GM19455 (cell line): ENCODE results near the gene PARD3.
"Not testable (repeated sequence)": the region's sequence is repeated elsewhere in the genome, so short reads cannot be mapped to it uniquely, and the experiment has no call there.

ENCODE experiments used
- ATAC-seq: cut with Tn5 transposase; IDR thresholded peaks from one replicate; pipeline ENCODE4 v1.9.1; 2021; ENCODE audit not compliant: unreplicated experiment

The PARD3 gene

GRCh38 chr10:34744590-34744989 lies 70.5 kb downstream of the PARD3 start:
- ATAC-seq = no peak

- no peak for ATAC-seq
These were observed 71.3 kb downstream of the PARD3 start for GRCh38 chr10:34743814-34744213.

GRCh38 chr10:34742456-34742855 lies 72.6 kb downstream of the PARD3 start:
- no peak for ATAC-seq

GRCh38 chr10:34741087-34741486 lies 74.0 kb downstream of the PARD3 start:
- ATAC-seq = not testable (repeated sequence)

- ATAC-seq = no peak
These were observed 74.8 kb downstream of the PARD3 start for GRCh38 chr10:34740321-34740720.

- ATAC-seq = no peak
These were observed 75.2 kb downstream of the PARD3 start for GRCh38 chr10:34739915-34740314.

GRCh38 chr10:34737772-34738169 lies 77.3 kb downstream of the PARD3 start:
- no peak for ATAC-seq

- no peak for ATAC-seq
These were observed 77.9 kb downstream of the PARD3 start for GRCh38 chr10:34736976-34737771.

- ATAC-seq = no peak
These were observed 80.2 kb downstream of the PARD3 start for GRCh38 chr10:34734918-34735317.

GRCh38 chr10:34732926-34733325 lies 82.2 kb downstream of the PARD3 start:
- no peak for ATAC-seq

- no peak for ATAC-seq
These were observed 83.0 kb downstream of the PARD3 start for GRCh38 chr10:34731885-34732701.

GRCh38 chr10:34731213-34731612 lies 83.9 kb downstream of the PARD3 start:
- no peak for ATAC-seq

- no peak for ATAC-seq
These were observed 84.4 kb downstream of the PARD3 start for GRCh38 chr10:34730726-34731125.

- no peak for ATAC-seq
These were observed 85.5 kb downstream of the PARD3 start for GRCh38 chr10:34729619-34730018.

GRCh38 chr10:34728361-34728760 lies 86.7 kb downstream of the PARD3 start:
- ATAC-seq = no peak

- ATAC-seq = no peak
These were observed 87.5 kb downstream of the PARD3 start for GRCh38 chr10:34727595-34728033.

GRCh38 chr10:34726862-34727261 lies 88.2 kb downstream of the PARD3 start:
- no peak for ATAC-seq

- no peak for ATAC-seq
These were observed 91.3 kb downstream of the PARD3 start for GRCh38 chr10:34723750-34724149.

- ATAC-seq = no peak
These were observed 92.7 kb downstream of the PARD3 start for GRCh38 chr10:34722404-34722803.

- ATAC-seq = no peak
These were observed 93.8 kb downstream of the PARD3 start for GRCh38 chr10:34721208-34721840.

- no peak for ATAC-seq
These were observed 95.3 kb downstream of the PARD3 start for GRCh38 chr10:34719746-34720145.

- no peak for ATAC-seq
These were observed 95.8 kb downstream of the PARD3 start for GRCh38 chr10:34719328-34719727.
